ENCODE data around the gene FRG2. TPM values are rescaled to one million over a fixed set of nuclear protein-coding genes. Genes with fewer than 3 reads are reported as not detected.
"Not testable (repeated sequence)": the region's sequence is repeated elsewhere in the genome, so short reads cannot be mapped to it uniquely, and the experiment has no call there.

Gene FRG2
- total RNA-seq, 1 donor from 2014 or later = not detected

DNA sequence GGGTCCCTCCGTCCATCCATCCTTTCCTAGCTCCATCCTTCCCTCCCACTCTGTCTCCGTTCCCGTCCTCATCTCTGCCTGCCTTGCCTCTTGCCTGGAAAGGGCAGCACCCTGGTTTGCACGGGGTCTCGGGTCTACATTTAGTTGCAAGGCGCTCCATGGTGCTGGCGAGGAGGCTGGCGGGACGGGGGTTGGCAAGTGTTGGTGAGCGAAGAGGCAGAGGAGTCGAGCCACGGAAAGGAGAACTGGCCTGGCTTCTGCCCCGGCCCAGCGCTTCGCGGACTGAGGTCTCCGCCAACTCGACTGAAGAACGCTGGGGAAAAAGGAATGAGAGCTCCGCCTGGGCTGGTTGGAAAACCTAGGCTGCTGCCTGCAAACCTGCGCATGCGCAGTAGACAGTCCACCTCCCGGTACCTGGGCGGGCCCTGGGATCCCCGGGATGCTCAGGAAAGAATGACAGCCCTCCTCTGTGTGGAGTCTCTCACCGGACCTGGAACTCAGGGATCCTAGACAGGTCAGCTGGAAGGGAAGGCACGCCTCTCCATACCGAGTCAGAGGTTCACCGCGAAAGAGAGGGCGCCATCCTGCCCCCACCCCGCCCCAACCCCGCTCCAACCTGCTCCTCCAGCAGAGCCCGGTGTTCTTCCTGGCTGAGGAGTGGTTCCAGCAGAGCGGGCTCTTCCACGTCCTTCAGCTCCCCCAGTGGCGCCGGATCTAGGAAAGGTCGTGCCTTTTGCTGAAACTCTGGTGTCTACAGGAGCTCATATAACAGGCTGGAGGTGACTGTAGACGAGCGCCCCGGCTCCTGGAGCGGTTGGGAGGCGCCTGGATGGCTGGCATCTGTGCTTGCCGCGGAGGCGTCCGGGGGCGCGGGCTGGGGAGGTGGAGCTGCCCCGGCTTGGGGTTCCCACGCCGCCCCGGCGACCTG, 6.0 kb downstream of the FRG2 start:
- DNase-seq (ENCODE audit: extremely low spot score, unreplicated experiment) = no peak
- no peak overlapping the region for H3K4me3 Mint-ChIP-seq
- no peaks in the 10 kb centered on the region for H3K27me3 Mint-ChIP-seq
- no peaks in the 10 kb centered on the region for H3K9me3 Mint-ChIP-seq
- TF ChIP-seq, protein P1, sequence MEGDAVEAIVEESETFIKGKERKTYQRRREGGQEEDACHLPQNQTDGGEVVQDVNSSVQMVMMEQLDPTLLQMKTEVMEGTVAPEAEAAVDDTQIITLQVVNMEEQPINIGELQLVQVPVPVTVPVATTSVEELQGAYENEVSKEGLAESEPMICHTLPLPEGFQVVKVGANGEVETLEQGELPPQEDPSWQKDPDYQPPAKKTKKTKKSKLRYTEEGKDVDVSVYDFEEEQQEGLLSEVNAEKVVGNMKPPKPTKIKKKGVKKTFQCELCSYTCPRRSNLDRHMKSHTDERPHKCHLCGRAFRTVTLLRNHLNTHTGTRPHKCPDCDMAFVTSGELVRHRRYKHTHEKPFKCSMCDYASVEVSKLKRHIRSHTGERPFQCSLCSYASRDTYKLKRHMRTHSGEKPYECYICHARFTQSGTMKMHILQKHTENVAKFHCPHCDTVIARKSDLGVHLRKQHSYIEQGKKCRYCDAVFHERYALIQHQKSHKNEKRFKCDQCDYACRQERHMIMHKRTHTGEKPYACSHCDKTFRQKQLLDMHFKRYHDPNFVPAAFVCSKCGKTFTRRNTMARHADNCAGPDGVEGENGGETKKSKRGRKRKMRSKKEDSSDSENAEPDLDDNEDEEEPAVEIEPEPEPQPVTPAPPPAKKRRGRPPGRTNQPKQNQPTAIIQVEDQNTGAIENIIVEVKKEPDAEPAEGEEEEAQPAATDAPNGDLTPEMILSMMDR (conservative IDR thresholded peaks at IDR 0.05) = no peak
- no peaks in the 10 kb centered on the region for H3K36me3 Mint-ChIP-seq
- no peak overlapping the region for H3K27ac Mint-ChIP-seq
- H3K4me1 Mint-ChIP-seq (ENCODE audit: unreplicated experiment) = no peaks in the 10 kb centered on the region

DNA sequence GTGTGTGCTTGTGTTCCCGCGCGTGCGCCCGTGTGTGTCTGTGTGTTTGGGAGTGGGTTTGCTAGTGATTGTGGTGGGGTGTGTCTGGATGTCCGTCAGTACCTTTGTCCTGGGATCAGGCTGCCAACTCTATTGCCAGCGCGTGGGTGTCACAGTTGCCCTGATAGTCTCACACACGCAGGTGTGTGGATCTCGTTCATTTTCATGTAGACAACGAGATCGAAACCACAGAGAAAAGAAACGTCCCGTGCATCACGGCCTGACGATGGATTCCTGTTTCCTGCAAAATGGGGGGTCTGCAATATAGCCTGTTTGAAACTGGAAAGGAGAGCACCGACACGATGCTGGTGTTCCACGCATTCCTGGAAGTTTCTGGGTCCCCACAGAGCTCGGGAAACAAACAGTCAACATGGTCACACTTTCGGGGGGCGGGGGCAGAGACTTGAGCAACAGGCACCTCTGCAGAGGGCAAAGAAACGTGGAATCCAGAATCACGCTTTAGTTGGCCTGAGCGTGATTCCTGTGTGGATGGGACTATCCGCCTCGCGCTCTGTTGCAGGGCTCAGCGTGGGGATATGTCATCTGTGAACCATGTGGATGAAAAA, 7.1 kb downstream of the FRG2 start:
- not testable (repeated sequence) for H3K36me3 Mint-ChIP-seq; H3K4me1 Mint-ChIP-seq (ENCODE audit: unreplicated experiment); H3K4me3 Mint-ChIP-seq; H3K27me3 Mint-ChIP-seq; H3K27ac Mint-ChIP-seq; DNase-seq (ENCODE audit: extremely low spot score, unreplicated experiment); H3K9me3 Mint-ChIP-seq

DNA sequence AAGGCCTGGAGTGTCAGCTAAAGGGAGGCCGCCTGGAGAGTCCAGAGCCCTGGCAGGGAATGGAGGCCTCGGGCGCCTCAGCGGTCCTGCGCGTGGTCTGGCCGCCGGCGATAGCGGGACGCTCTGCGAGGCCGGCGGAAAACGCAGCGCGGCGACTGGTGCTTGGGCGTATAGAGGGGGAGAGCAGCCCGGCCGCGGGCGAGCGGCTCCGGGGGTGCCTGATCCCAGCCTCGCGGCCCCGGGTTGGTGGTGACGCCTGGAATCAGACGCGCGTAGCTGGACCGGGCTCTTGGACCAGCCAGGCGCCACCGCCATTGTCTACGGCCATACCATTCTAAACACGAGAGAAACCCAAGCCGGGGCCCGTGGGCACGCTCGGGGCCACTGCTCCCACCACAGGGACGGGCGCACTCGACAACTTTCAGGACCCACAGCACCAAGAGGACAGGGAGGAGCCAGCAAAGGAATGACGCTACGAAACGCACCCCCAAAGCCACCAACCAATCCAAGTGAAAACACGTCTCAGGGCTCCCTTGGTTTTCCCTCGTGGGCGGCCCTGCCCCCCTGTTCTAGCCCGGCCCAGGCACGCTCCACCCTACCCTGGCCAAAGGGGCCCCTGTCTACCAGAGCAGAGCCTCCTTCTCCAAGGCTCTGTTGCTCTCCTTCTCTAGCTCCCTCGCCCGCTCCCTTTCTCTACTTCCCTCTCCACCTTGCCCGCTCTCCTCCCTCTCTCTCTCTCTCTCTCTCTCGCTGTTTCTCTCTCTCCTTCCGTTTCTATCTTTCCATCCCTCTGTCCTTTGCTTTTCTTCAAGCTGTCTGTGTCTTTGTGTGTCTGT, 7.8 kb downstream of the FRG2 start:
- Mint-ChIP-seq H3K36me3 (no peaks in the 10 kb centered on the region), H3K27ac (no peak overlapping the region), H3K4me1 (ENCODE audit: unreplicated experiment) (no peaks in the 10 kb centered on the region), H3K9me3 (no peaks in the 10 kb centered on the region), H3K4me3 (no peak overlapping the region), H3K27me3 (no peaks in the 10 kb centered on the region)
- no peak for DNase-seq (ENCODE audit: extremely low spot score, unreplicated experiment)
- TF ChIP-seq, protein P1 (conservative IDR thresholded peaks at IDR 0.05) = no peak

DNA sequence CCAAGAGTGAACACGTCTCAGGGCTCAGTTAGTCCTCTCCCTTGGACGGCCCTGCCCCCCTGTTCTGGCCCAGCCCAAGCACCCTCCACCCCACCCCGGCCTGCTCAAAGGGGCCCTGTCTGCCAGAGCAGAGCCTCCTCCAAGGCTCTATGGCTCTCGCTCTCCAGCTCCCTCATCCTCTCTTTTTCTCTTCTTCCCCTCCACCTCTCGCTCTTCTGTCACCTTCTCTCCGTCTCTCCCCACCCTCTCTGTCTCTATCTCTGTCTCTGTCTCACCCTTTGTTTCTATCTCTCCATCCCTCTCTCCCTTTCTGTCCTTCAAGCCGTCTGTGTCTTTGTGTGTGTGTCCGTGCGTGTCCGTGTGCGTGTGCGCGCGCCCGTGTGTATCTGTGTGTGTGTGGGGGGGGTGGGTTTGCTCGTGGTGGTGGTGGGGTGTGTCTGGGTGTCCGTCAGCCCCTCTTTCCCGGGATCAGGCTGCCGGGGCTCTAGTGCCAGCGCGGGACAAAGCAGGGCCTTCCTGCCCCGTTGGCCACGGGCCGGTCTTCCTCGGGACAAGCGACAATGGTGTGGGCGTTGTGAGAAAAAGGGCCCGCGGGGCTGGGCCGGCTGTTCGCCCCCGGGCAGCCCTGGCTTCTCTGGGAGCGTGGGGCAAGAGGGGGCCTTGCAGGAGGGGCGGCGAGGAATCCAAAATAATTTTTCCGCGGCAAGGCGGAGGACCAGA, 8.7 kb downstream of the FRG2 start:
- Mint-ChIP-seq H3K9me3 (no peaks in the 10 kb centered on the region), H3K4me3 (no peak overlapping the region), H3K4me1 (ENCODE audit: unreplicated experiment) (no peaks in the 10 kb centered on the region), H3K27ac (no peak overlapping the region), H3K27me3 (no peaks in the 10 kb centered on the region), H3K36me3 (no peaks in the 10 kb centered on the region)
- TF ChIP-seq, protein P1 (conservative IDR thresholded peaks at IDR 0.05) = no peak
- DNase-seq (ENCODE audit: extremely low spot score, unreplicated experiment) = no peak

DNA sequence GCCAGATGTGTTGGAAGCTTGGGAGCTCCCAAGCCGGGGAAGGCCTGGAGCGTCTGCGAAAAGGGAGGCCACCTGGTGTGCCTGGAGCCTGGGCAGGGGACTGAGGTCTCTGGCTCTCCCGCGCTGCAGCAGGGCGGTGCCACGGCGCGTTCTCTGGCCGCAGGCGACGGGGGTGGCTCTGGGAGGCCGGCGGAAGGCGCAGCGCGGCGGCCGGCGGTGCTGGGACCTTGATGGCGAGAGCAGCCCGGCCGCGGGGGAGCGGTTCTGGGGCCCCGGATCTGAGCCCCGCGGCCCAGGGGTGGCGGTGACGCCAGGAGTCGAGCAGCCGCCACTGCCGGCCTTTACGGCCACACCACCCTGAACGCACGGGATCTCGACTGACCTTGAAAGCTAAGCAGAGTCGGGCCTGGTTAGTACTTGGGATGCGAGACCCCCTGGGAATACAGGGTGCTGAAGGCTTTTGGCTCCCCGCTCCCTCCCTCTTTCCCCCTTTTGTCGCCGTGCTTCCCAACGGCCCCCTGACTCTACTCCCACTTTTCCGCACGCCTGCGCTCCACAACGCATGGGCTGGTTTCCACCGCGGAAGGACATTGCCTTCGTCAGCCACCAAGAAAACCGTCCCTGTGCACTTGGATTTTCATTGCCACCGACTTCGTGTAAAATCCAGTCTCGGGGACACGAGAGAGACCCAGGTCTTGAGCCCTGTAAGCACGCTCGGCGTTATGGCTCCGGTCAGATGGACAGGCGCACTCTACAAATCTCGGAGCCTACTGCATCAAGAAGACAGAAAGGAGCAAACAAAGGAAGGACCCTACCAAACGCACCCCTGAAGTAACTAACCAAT, 9.5 kb downstream of the FRG2 start:
- H3K27me3 Mint-ChIP-seq = no peaks in the 10 kb centered on the region
- H3K27ac Mint-ChIP-seq = no peak overlapping the region
- no peak overlapping the region for H3K4me3 Mint-ChIP-seq
- no peaks in the 10 kb centered on the region for H3K9me3 Mint-ChIP-seq
- no peaks in the 10 kb centered on the region for H3K4me1 Mint-ChIP-seq (ENCODE audit: unreplicated experiment)
- DNase-seq (ENCODE audit: extremely low spot score, unreplicated experiment) = no peak
- H3K36me3 Mint-ChIP-seq = no peaks in the 10 kb centered on the region
- TF ChIP-seq, protein P1 (conservative IDR thresholded peaks at IDR 0.05) = no peak

All from type B pancreatic cell (in vitro differentiated cells).